GM12878 (cell line): ENCODE results near the gene UBASH3A. TPM values are rescaled to one million over a fixed set of nuclear protein-coding genes. Genes with fewer than 3 reads are reported as not detected.

Experiments used
- ATAC-seq: fragments of 200-7000 bp; cut with Tn5 transposase; 3 replicates; pipeline ENCODE4 v1.9.1; 2020; ENCODE audit warnings: mild to moderate bottlenecking, moderate library complexity
- BruUV-seq: library from RNA; stranded (reverse); fragments of 400-500 nt; replicated peaks from 2 replicates; lab custom pipeline; 2021; lab: Mats Ljungman, UMichigan
- CTCF ChIA-PET: fragments of 300-600 bp; sonication (Branson Sonifier 250); formaldehyde crosslinking; extraction: SDS; loops from one replicate; lab custom pipeline; 2021; ENCODE audit warnings: inconsistent platforms; lab: Yijun Ruan, JAX
- POLR2A ChIA-PET: fragments of 350-600 bp; formaldehyde crosslinking; extraction: SDS; loops from one replicate; lab custom pipeline; 2021; ENCODE audit warnings: inconsistent platforms; lab: Charles Lee
- RAD21 ChIA-PET: fragments of 300-600 bp; sonication (Branson Sonifier 250); formaldehyde crosslinking; loops from one replicate; lab custom pipeline; 2023; ENCODE audit warnings: antibody characterized with exemption; ENCODE audit not compliant: unreplicated experiment; lab: Charles Lee
- SMC1A ChIA-PET: fragments of 300-600 bp; sonication (Branson Sonifier 250); formaldehyde crosslinking; loops from one replicate; lab custom pipeline; 2023; ENCODE audit not compliant: unreplicated experiment, uncharacterized antibody; lab: Charles Lee
- DNase-seq: peaks from one replicate; pipeline ENCODE4 v3.0.0-alpha.2; 2011; ENCODE audit warnings: low read depth, low spot score
- FAIRE-seq: peaks from 3 replicates; lab custom pipeline; 2011; peaks lifted over from hg19 to GRCh38; lab: Jason Lieb, UNC
- H2AFZ ChIP-seq: 2 replicates; pipeline ENCODE4 v1.6.0; 2011; ENCODE audit warnings: low read depth, low read length, control low read depth; ENCODE audit not compliant: control insufficient read depth
- H3K27ac ChIP-seq: 2 replicates; pipeline ENCODE4 v1.5.1; 2011; ENCODE audit warnings: control low read depth; ENCODE audit not compliant: control insufficient read depth, insufficient read depth
- H3K27me3 ChIP-seq, 2 experiments: replicated peaks in 1 of 2; 2 replicates each; pipeline versions ENCODE4 v1.6.0 to v1.6.1; 2011; ENCODE audit warnings: low read length in 1 of 2; ENCODE audit not compliant: control insufficient read depth in 2 of 2, insufficient read depth in 2 of 2
- H3K36me3 ChIP-seq, 2 experiments: 2 replicates each; pipeline ENCODE4 v1.5.1; 2011; ENCODE audit warnings: low read length in 1 of 2; ENCODE audit not compliant: control insufficient read depth in 2 of 2, insufficient read depth in 2 of 2
- H3K4me1 ChIP-seq: 2 replicates; pipeline ENCODE4 v1.6.1; 2011; ENCODE audit warnings: mild to moderate bottlenecking, low read length, moderate library complexity, mixed read lengths; ENCODE audit not compliant: control insufficient read depth, insufficient read depth
- H3K4me2 ChIP-seq: 2 replicates; pipeline ENCODE4 v1.6.0; 2011; ENCODE audit warnings: control low read depth; ENCODE audit not compliant: control insufficient read depth, insufficient read depth
- H3K4me3 ChIP-seq: fragments of 200-600 bp; sonication (generic); 2 replicates; pipeline ENCODE4 v1.5.1; 2016
- H3K79me2 ChIP-seq: 2 replicates; pipeline ENCODE4 v1.6.0; 2011; ENCODE audit warnings: low read length; ENCODE audit not compliant: control insufficient read depth, insufficient read depth
- H3K9ac ChIP-seq: 2 replicates; pipeline ENCODE4 v1.8.0; 2011; ENCODE audit warnings: low read length, control low read depth, mixed read lengths; ENCODE audit not compliant: control insufficient read depth, insufficient read depth
- H3K9me3 ChIP-seq: replicated peaks from 3 replicates; pipeline ENCODE4 v1.5.1; 2011; ENCODE audit warnings: mild to moderate bottlenecking, low read length; ENCODE audit not compliant: control insufficient read depth, insufficient read depth
- H4K20me1 ChIP-seq: 2 replicates; pipeline ENCODE4 v1.6.0; 2011; ENCODE audit not compliant: control insufficient read depth, insufficient read depth
- BCL3 ChIP-seq: IDR thresholded peaks from 2 replicates; pipeline ENCODE4 v1.6.1; 2011; ENCODE audit warnings: borderline replicate concordance, low read depth, mild to moderate bottlenecking, moderate library complexity, low read length; ENCODE audit not compliant: insufficient read depth, poor library complexity, severe bottlenecking
- GATAD2B ChIP-seq: fragments of 450-650 bp; conservative IDR thresholded peaks from 2 replicates; pipeline ENCODE4 v1.6.1; 2017; ENCODE audit warnings: low read depth, mild to moderate bottlenecking, moderate library complexity
- HDAC6 ChIP-seq: fragments of 200-600 bp; sonication (generic); IDR thresholded peaks from one replicate; pipeline ENCODE4 v1.8.0; 2017; ENCODE audit warnings: antibody characterized with exemption; ENCODE audit not compliant: unreplicated experiment
- HDGF ChIP-seq: fragments of 450-650 bp; IDR thresholded peaks from 2 replicates; pipeline ENCODE4 v1.6.1; 2016; ENCODE audit warnings: antibody characterized with exemption
- MEF2A ChIP-seq: IDR thresholded peaks from 2 replicates; pipeline ENCODE4 v1.6.1; 2011; ENCODE audit warnings: low read depth, mild to moderate bottlenecking, low read length, moderate library complexity; ENCODE audit not compliant: insufficient read depth
- MTA3 ChIP-seq: IDR thresholded peaks from 2 replicates; pipeline ENCODE4 v1.6.1; 2012; ENCODE audit warnings: low read length, inconsistent platforms, borderline replicate concordance
- NFXL1 ChIP-seq: fragments of 450-650 bp; IDR thresholded peaks from 2 replicates; pipeline ENCODE4 v1.6.1; 2017; ENCODE audit warnings: antibody characterized with exemption, mild to moderate bottlenecking, borderline replicate concordance
- NR2F1 ChIP-seq: fragments of 450-650 bp; conservative IDR thresholded peaks from 2 replicates; pipeline ENCODE4 v1.6.1; 2017; ENCODE audit warnings: mild to moderate bottlenecking
- POLR2AphosphoS2 ChIP-seq: IDR thresholded peaks from 2 replicates; pipeline ENCODE4 v1.6.1; 2011; ENCODE audit warnings: low read depth, mild to moderate bottlenecking, low read length, improper control_type of control experiment, moderate library complexity
- POU2F2 ChIP-seq: IDR thresholded peaks from 3 replicates; pipeline ENCODE4 v1.6.1; 2011; ENCODE audit warnings: low read depth, mild to moderate bottlenecking, low read length, borderline replicate concordance
- SMC3 ChIP-seq: IDR thresholded peaks from 2 replicates; pipeline ENCODE4 v1.6.1; 2011; ENCODE audit warnings: low read length, improper control_type of control experiment, borderline replicate concordance
- STAT3 ChIP-seq: IDR thresholded peaks from 2 replicates; pipeline ENCODE4 v1.6.1; 2011; ENCODE audit warnings: low read depth, low read length, improper control_type of control experiment
- WGBS: methylation state at CpG from one replicate; pipeline ENCODE4 v1.1.6; 2016; ENCODE audit warnings: low lambda C conversion rate; ENCODE audit not compliant: insufficient replicate concordance, insufficient coverage; ENCODE audit errors: missing lambda C conversion rate; 5-methylcytosine and 5-hydroxymethylcytosine counted together
- in situ Hi-C: fragments of 300-500 bp; cut with MboI; formaldehyde crosslinking; loops from 9 replicates; pipeline ENCODE4 v1.14.3; 2018; ENCODE audit warnings: mixed read lengths
- intact Hi-C: fragments of 100-400 bp; cut with micrococcal nuclease; formaldehyde crosslinking; loops from one replicate; pipeline ENCODE4 v1.14.2; 2022; ENCODE audit not compliant: unreplicated experiment
- polyA plus RNA-seq, 11 experiments: library from polyadenylated mRNA; depleted of rRNA in 4 of 11; unstranded in 6 of 11; stranded (reverse) in 5 of 11; fragments of >200 nt; fragmentation: Nextera tagmentation in 4 of 11; fragmentation: Illumina TruSeq in 1 of 11; extraction: Ambion mirVana in 4 of 11; extraction: Trizol in 1 of 11; gene quantifications; 1 replicate in 1 of 11; 2 replicates in 10 of 11; pipeline versions ENCODE4 v1.2.1 to v1.2.3, GENCODE V29; 2011 to 2016; ENCODE audit warnings: inconsistent platforms in 2 of 11, missing spikeins in 2 of 11, low read depth in 1 of 11
- total RNA-seq, 4 experiments: library from RNA; depleted of rRNA in 3 of 4; stranded (reverse); fragments of >200 nt in 3 of 4; fragmentation: Illumina TruSeq in 1 of 4; extraction: Trizol in 1 of 4; gene quantifications; 2 replicates each; pipeline versions ENCODE4 v1.2.1 to v1.2.3, GENCODE V29; 2013 to 2021

Gene UBASH3A
- total and polyA plus RNA-seq, 10 of the 15 experiments (the other 5 are each of a cell fraction or from before 2014, with no cell fraction given), result 0.04 to 0.39 (median 0.23) TPM; not detected in 1

GRCh38 chr21:42453986-42454570 is 50.4 kb downstream of the UBASH3A start:
- Histone ChIP-seq H3K79me2 (no peaks in the 10 kb centered on the region), H3K4me2 (no peak overlapping the region), H3K9ac (no peak overlapping the region), H3K27ac (no peak overlapping the region), H4K20me1 (no peaks in the 10 kb centered on the region), H3K4me1 (peaks cover 11% of the 10 kb centered on the region), H3K27me3 (no peaks in the 10 kb centered on the region), H2AFZ (no peak overlapping the region), H3K36me3 (no peaks in the 10 kb centered on the region), H3K4me3 (no peak overlapping the region), H3K9me3 (no peaks in the 10 kb centered on the region; the same call in 2 of the 3 replicates)
- no peak for FAIRE-seq
- SMC1A ChIA-PET, result interaction anchor here (1.0 to 3.7 kb wide), 4 partner anchors 13 to 168 kb away, joined by 3 to 35 read pairs (median 14); no protein-coding TSS in a partner anchor
- intact Hi-C loops (no loop called here), in situ Hi-C loops (loop anchor here (5.0 kb wide), 1 partner anchor 307 kb away; no protein-coding TSS in a partner anchor)
- POLR2A ChIA-PET, result interaction anchor here (8.6 kb wide), 1 partner anchor 82 kb away, joined by 54 read pairs; no protein-coding TSS in a partner anchor
- no peak for ATAC-seq
- RAD21 ChIA-PET, result interaction anchor here (2.4 to 2.7 kb wide), 2 partner anchors 14 to 82 kb away, joined by 17 to 22 read pairs; no protein-coding TSS in a partner anchor
- no peak for DNase-seq
- BruUV-seq, result no TSS peak
- CTCF ChIA-PET, result interaction anchor here (0.8 to 9.7 kb wide), 5 partner anchors 12 to 143 kb away, joined by 3 to 117 read pairs (median 4); partner anchors contain the start of gene RSPH1
- WGBS, result 88% methylated on average over 19 of the region's 19 CpGs
- no peak for TF ChIP-seq HDAC6

GRCh38 chr21:42454786-42455185 is 51.1 kb downstream of the UBASH3A start:
- no peak overlapping the region for H2AFZ ChIP-seq
- H3K4me1 ChIP-seq, result peaks cover 7% of the 10 kb centered on the region
- DNase-seq (no peak), FAIRE-seq (no peak), ATAC-seq (no peak)
- no TSS peak for BruUV-seq
- no peaks in the 10 kb centered on the region for H3K36me3 ChIP-seq
- no peaks in the 10 kb centered on the region for H3K27me3 ChIP-seq
- CTCF ChIA-PET, result interaction anchor here (0.8 to 9.7 kb wide), 7 partner anchors 12 to 216 kb away, joined by 3 to 117 read pairs (median 4); partner anchors contain the start of gene RSPH1
- H3K27ac ChIP-seq, result no peak overlapping the region
- no peak overlapping the region for H3K9ac ChIP-seq
- H3K9me3 ChIP-seq, result no peaks in the 10 kb centered on the region; the same call in 2 of the 3 replicates
- SMC1A ChIA-PET, result interaction anchor here (0.7 to 3.7 kb wide), 8 partner anchors 12 to 169 kb away, joined by 3 to 35 read pairs (median 3); no protein-coding TSS in a partner anchor
- POLR2A ChIA-PET, result interaction anchor here (8.6 kb wide), 1 partner anchor 82 kb away, joined by 54 read pairs; no protein-coding TSS in a partner anchor
- H3K4me2 ChIP-seq, result no peak overlapping the region
- no peaks in the 10 kb centered on the region for H3K79me2 ChIP-seq
- no peak overlapping the region for H3K4me3 ChIP-seq
- RAD21 ChIA-PET, result interaction anchor here (0.7 to 2.7 kb wide), 6 partner anchors 13 to 82 kb away, joined by 3 to 22 read pairs (median 4); no protein-coding TSS in a partner anchor
- H4K20me1 ChIP-seq, result no peaks in the 10 kb centered on the region
- WGBS, result 67% methylated on average over 9 of the region's 9 CpGs
- in situ Hi-C loops, result loop anchor here (5.0 kb wide), 1 partner anchor 307 kb away; no protein-coding TSS in a partner anchor
- intact Hi-C loops, result no loop called here
- TF ChIP-seq POLR2AphosphoS2 (no peak), NR2F1 (no peak), BCL3 (no peak), POU2F2 (no peak), HDGF (no peak), MEF2A (no peak), MTA3 (no peak), STAT3 (no peak), NFXL1 (no peak), GATAD2B (no peak), SMC3 (no peak)
